HepG2 (cell line): ENCODE results near the gene GOLGA3. TPM values are rescaled to one million over a fixed set of nuclear protein-coding genes. Genes with fewer than 3 reads are reported as not detected.

Experiments used
- ATAC-seq: fragments of 200-7000 bp; cut with Tn5 transposase; 3 replicates; pipeline ENCODE4 v1.9.1; 2020; ENCODE audit warnings: mild to moderate bottlenecking, moderate library complexity
- BruUV-seq: library from RNA; stranded (reverse); fragments of 400-500 nt; replicated peaks from 2 replicates; lab custom pipeline; 2021; lab: Mats Ljungman, UMichigan
- CTCF ChIA-PET: fragments of 300-600 bp; formaldehyde crosslinking; extraction: SDS; loops from one replicate; lab custom pipeline; 2021; ENCODE audit warnings: low total read pairs, inconsistent platforms, low intra/inter-chr PET ratio; lab: Yijun Ruan, JAX
- POLR2A ChIA-PET: fragments of 350-600 bp; sonication (Branson Sonifier 250); formaldehyde crosslinking; loops from one replicate; lab custom pipeline; 2020; ENCODE audit warnings: antibody characterized with exemption, inconsistent platforms; lab: Yijun Ruan, JAX
- DNase-seq: peaks from one replicate; pipeline ENCODE4 v3.0.0-alpha.2; 2015; ENCODE audit warnings: low spot score
- FAIRE-seq: peaks from 3 replicates; lab custom pipeline; 2011; peaks lifted over from hg19 to GRCh38; lab: Jason Lieb, UNC
- H2AFZ ChIP-seq: one replicate; pipeline ENCODE4 v1.6.1; 2011; ENCODE audit warnings: low read length, inconsistent platforms
- H3K27ac ChIP-seq: fragments of 300-600 bp; 3 replicates; pipeline ENCODE4 v1.8.0; 2011; ENCODE audit warnings: mixed run types, mild to moderate bottlenecking, mixed read lengths, low read length, inconsistent platforms; ENCODE audit not compliant: insufficient read depth; ENCODE audit errors: extremely low read length
- H3K27me3 ChIP-seq, 2 experiments: fragments of 200-600 bp in 1 of 2; 2 replicates in 1 of 2; 3 replicates in 1 of 2; pipeline versions ENCODE4 v1.6.0 to v1.8.0; 2011; ENCODE audit warnings: low read length in 2 of 2, mild to moderate bottlenecking in 2 of 2, moderate library complexity in 2 of 2, inconsistent platforms in 1 of 2; ENCODE audit not compliant: insufficient read depth in 2 of 2, control insufficient read depth in 1 of 2
- H3K36me3 ChIP-seq, 2 experiments: fragments of 200-600 bp in 1 of 2; replicated peaks in 1 of 2; 2 replicates in 1 of 2; 3 replicates in 1 of 2; pipeline versions ENCODE4 v1.5.1 to v1.8.0; 2011; ENCODE audit warnings: low read length in 2 of 2, inconsistent platforms in 1 of 2; ENCODE audit not compliant: insufficient read depth in 2 of 2, control insufficient read depth in 1 of 2
- H3K4me1 ChIP-seq: 2 replicates; pipeline ENCODE4 v1.5.1; 2012; ENCODE audit warnings: low read length, inconsistent platforms; ENCODE audit not compliant: insufficient read depth
- H3K4me2 ChIP-seq: 2 replicates; pipeline ENCODE4 v1.6.0; 2011; ENCODE audit warnings: low read depth, low read length, inconsistent platforms
- H3K4me3 ChIP-seq, 3 experiments: fragments of 200-600 bp in 1 of 3; sonication (generic), shearing (Covaris generic) in 1 of 3; replicated peaks in 1 of 3; 2 replicates each; pipeline ENCODE4 v1.5.1; 2011 to 2016; ENCODE audit warnings: low read length in 3 of 3, inconsistent platforms in 2 of 3, low read depth in 2 of 3, mild to moderate bottlenecking in 2 of 3, control low read depth in 1 of 3, mixed read lengths in 1 of 3; ENCODE audit not compliant: insufficient read depth in 1 of 3
- H3K79me2 ChIP-seq: one replicate; pipeline ENCODE4 v1.6.1; 2011; ENCODE audit warnings: low read length, inconsistent platforms; ENCODE audit not compliant: insufficient read depth
- H3K9ac ChIP-seq: 2 replicates; pipeline ENCODE4 v1.6.0; 2011; ENCODE audit warnings: mild to moderate bottlenecking, low read depth, low read length, inconsistent platforms; ENCODE audit not compliant: insufficient read depth
- H3K9me3 ChIP-seq: 2 replicates; pipeline ENCODE4 v1.5.1; 2012; ENCODE audit warnings: mild to moderate bottlenecking, low read length
- H4K20me1 ChIP-seq: 2 replicates; pipeline ENCODE4 v1.6.0; 2011; ENCODE audit warnings: inconsistent platforms, mild to moderate bottlenecking, low read length, moderate library complexity; ENCODE audit not compliant: insufficient read depth
- AGO2 ChIP-seq: fragments of 200-400 bp; formaldehyde crosslinking; optimal IDR thresholded peaks from 2 replicates; pipeline ENCODE3; 2017; ENCODE audit warnings: mild to moderate bottlenecking, low read depth, low read length, moderate library complexity
- CSRNP1 ChIP-seq: sonication (generic); formaldehyde crosslinking; IDR thresholded peaks from 2 replicates; pipeline ENCODE4 v1.8.1; 2023; ENCODE audit warnings: mild to moderate bottlenecking, missing genetic modification reagents
- HNRNPLL ChIP-seq: fragments of 200-400 bp; formaldehyde crosslinking; IDR thresholded peaks from 2 replicates; pipeline ENCODE4 v1.6.1; 2017; ENCODE audit warnings: mild to moderate bottlenecking, low read depth, low read length; ENCODE audit not compliant: poor library complexity, severe bottlenecking
- RBAK ChIP-seq: sonication (generic); formaldehyde crosslinking; IDR thresholded peaks from 2 replicates; pipeline ENCODE4 v1.5.1; 2020; ENCODE audit warnings: mild to moderate bottlenecking, missing genetic modification reagents
- SMC3 ChIP-seq: IDR thresholded peaks from 2 replicates; pipeline ENCODE4 v1.6.1; 2011; ENCODE audit warnings: low read length, improper control_type of control experiment
- ZNF350 ChIP-seq: sonication (generic); formaldehyde crosslinking; IDR thresholded peaks from 2 replicates; pipeline ENCODE4 v1.4.0; 2020; ENCODE audit warnings: mild to moderate bottlenecking, low read depth, missing genetic modification reagents, borderline replicate concordance
- whole genome bisulfite sequencing: methylation state at CpG from one replicate; pipeline ENCODE4 v1.1.6; 2017; ENCODE audit warnings: low lambda C conversion rate; 5-methylcytosine and 5-hydroxymethylcytosine counted together
- in situ Hi-C: cut with HindIII; loops from 2 replicates; pipeline ENCODE4 v1.10.0; 2017; ENCODE audit warnings: low pct_unique_long_range_greater_than_20kb; ENCODE audit not compliant: extremely low pct_ligation_motif_present
- intact Hi-C: fragments of 100-400 bp; cut with micrococcal nuclease; formaldehyde crosslinking; loops from one replicate; pipeline ENCODE4 v1.10.0; 2022; ENCODE audit not compliant: unreplicated experiment
- polyA plus RNA-seq, 8 experiments: library from polyadenylated mRNA; depleted of rRNA in 3 of 8; stranded (reverse) in 7 of 8; unstranded in 1 of 8; fragments of >200 nt; fragmentation: Illumina TruSeq in 4 of 8; extraction: Trizol in 4 of 8; gene quantifications; 2 replicates each; pipeline versions ENCODE4 v1.2.1 to v1.2.3, GENCODE V29; 2011 to 2016; ENCODE audit warnings: low read depth in 4 of 8, missing spikeins in 1 of 8, mixed read lengths in 1 of 8; ENCODE audit not compliant: insufficient read depth in 1 of 8
- total RNA-seq, 5 experiments: library from RNA; depleted of rRNA; stranded (reverse); fragments of >200 nt; fragmentation: Illumina TruSeq; extraction: Trizol; gene quantifications; 2 replicates each; pipeline ENCODE4 v1.2.3, GENCODE V29; 2016; ENCODE audit warnings: low read depth in 1 of 5

Gene GOLGA3
- total and polyA plus RNA-seq, 2 of the 13 experiments (the other 11 are each of a cell fraction or from before 2014, with no cell fraction given) = 22.0 to 43.0 TPM

- ATAC-seq (peak; percentile 28), DNase-seq (no peak), FAIRE-seq (no peak)
- Histone ChIP-seq H3K9ac (no peak overlapping the region), H3K9me3 (no peaks in the 10 kb centered on the region), H3K36me3 (peaks cover 32 to 59% of the 10 kb centered on the region in 2 experiments; a peak in 4 of 5 replicates), H3K4me1 (no peaks in the 10 kb centered on the region), H4K20me1 (no peaks in the 10 kb centered on the region), H3K27ac (no peak overlapping the region), H3K79me2 (no peaks in the 10 kb centered on the region), H2AFZ (no peak overlapping the region), H3K27me3 (no peaks in the 10 kb centered on the region; a peak in 1 of 5 replicates), H3K4me3 (no peak overlapping the region), H3K4me2 (no peak overlapping the region)
- WGBS = 96% methylated on average over 29 of the region's 29 CpGs
- TF ChIP-seq ZNF350 (CRISPR knock-in tag) = no peak
- TF ChIP-seq RBAK (CRISPR knock-in tag) = no peak
- peak; percentile 2 for TF ChIP-seq AGO2
- TF ChIP-seq HNRNPLL = peak; percentile 9
- no peak for TF ChIP-seq SMC3
- POLR2A ChIA-PET = no interaction called here
- CTCF ChIA-PET = no interaction called here
- BruUV-seq = no TSS peak
- in situ Hi-C loops = no loop called here
- intact Hi-C loops = no loop called here
Measured at GRCh38 chr12:132788375-132789098, 40.1 kb downstream of the GOLGA3 start.

GRCh38 chr12:132787877-132788276 is 40.8 kb downstream of the GOLGA3 start:
- Histone ChIP-seq H3K27me3 (no peaks in the 10 kb centered on the region; a peak in 1 of 5 replicates), H3K9me3 (no peaks in the 10 kb centered on the region), H3K27ac (no peak overlapping the region), H3K36me3 (peaks cover 35 to 64% of the 10 kb centered on the region in 2 experiments; a peak in 4 of 5 replicates), H3K4me1 (no peaks in the 10 kb centered on the region), H3K9ac (no peak overlapping the region), H2AFZ (no peak overlapping the region), H4K20me1 (no peaks in the 10 kb centered on the region), H3K79me2 (no peaks in the 10 kb centered on the region), H3K4me2 (no peak overlapping the region), H3K4me3 (no peak overlapping the region)
- no peak for FAIRE-seq
- TF ChIP-seq CSRNP1 (CRISPR knock-in tag) = no peak
- BruUV-seq = no TSS peak
- in situ Hi-C loops (no loop called here), intact Hi-C loops (no loop called here)
- CTCF ChIA-PET = no interaction called here
- no peak for DNase-seq
- peak; percentile 13; the same call in 2 of the 3 replicates for ATAC-seq
- WGBS = 99% methylated on average over 11 of the region's 15 CpGs
- POLR2A ChIA-PET = no interaction called here
